ENCODE data around the gene CEP170. TPM values are rescaled to one million over a fixed set of nuclear protein-coding genes. Genes with fewer than 3 reads are reported as not detected.
"Not testable (repeated sequence)": the region's sequence is repeated elsewhere in the genome, so short reads cannot be mapped to it uniquely, and the experiment has no call there.

Gene CEP170
- total RNA-seq, 1 experiment from 2014 or later: 97.7 TPM

GRCh38 chr1:243121939-243122338 is 133.1 kb downstream of the CEP170 start:
- H3K23ac ChIP-seq (ENCODE audit: insufficient read length, low read depth, low read length); DNase-seq; H4K5ac ChIP-seq (ENCODE audit: insufficient read length, low read depth, low read length); H2BK12ac ChIP-seq (ENCODE audit: insufficient read length, low read depth, low read length); H3K18ac ChIP-seq (ENCODE audit: insufficient read length, low read depth, low read length); H2AK5ac ChIP-seq (ENCODE audit: insufficient read length, low read length); H3K23me2 ChIP-seq (ENCODE audit: insufficient read length, low read depth, low read length, poor library complexity, severe bottlenecking); H3K27ac ChIP-seq (ENCODE audit: insufficient read length, low read depth, low read length); H3K79me1 ChIP-seq (ENCODE audit: insufficient read depth, low read depth, low read length, poor library complexity, severe bottlenecking); H3K79me2 ChIP-seq (ENCODE audit: insufficient read depth, low read length); H3K56ac ChIP-seq (ENCODE audit: insufficient read length, low read depth, low read length); H2BK20ac ChIP-seq (ENCODE audit: low read depth, low read length, poor library complexity, severe bottlenecking); H2BK120ac ChIP-seq (ENCODE audit: low read depth, low read length, poor library complexity, severe bottlenecking); H2BK5ac ChIP-seq (ENCODE audit: insufficient read length, low read length); H3K4me2 ChIP-seq (ENCODE audit: insufficient read depth, insufficient read length, low read length); H3K27ac Mint-ChIP-seq; H3K27me3 ChIP-seq (ENCODE audit: insufficient read depth, low read length); H4K91ac ChIP-seq (ENCODE audit: insufficient read length, low read depth, low read length); H3K14ac ChIP-seq (ENCODE audit: insufficient read depth, low read length); H3K27me3 Mint-ChIP-seq (ENCODE audit: low read depth); H4K8ac ChIP-seq (replicated peaks; ENCODE audit: insufficient read length, low read depth, low read length); H2BK15ac ChIP-seq (ENCODE audit: low read depth, low read length); H4K20me1 ChIP-seq (ENCODE audit: control insufficient read depth, insufficient read depth, insufficient read length); H3K9me3 ChIP-seq (ENCODE audit: control insufficient read depth, low read depth, low read length); H3K9me3 Mint-ChIP-seq; H3K4me1 ChIP-seq (ENCODE audit: insufficient read depth, low read length); H3K4ac ChIP-seq (ENCODE audit: low read depth, low read length); H2AFZ ChIP-seq (ENCODE audit: low read length); H3K9ac ChIP-seq (ENCODE audit: extremely low read depth, insufficient read length, low read length); H3T11ph ChIP-seq (ENCODE audit: low read length); H3K4me3 Mint-ChIP-seq: not testable (repeated sequence)
- Mint-ChIP-seq H3K4me1 (peaks cover 13 to 16% of the 10 kb centered on the region in 2 experiments), H3K36me3 (ENCODE audit: insufficient read depth in 1 of 3, low read depth in 3 of 3) (peaks cover 8 to 11% (median 10%) of the 10 kb centered on the region in 3 experiments; a peak in 6 of 7 replicates)
- no CpG with 5 or more reads among the region's 5 CpGs for WGBS (ENCODE audit: extremely low coverage, insufficient read length, low lambda C conversion rate)

- not testable (repeated sequence) for H3K27me3 Mint-ChIP-seq (ENCODE audit: low read depth); H3K4me1 ChIP-seq (ENCODE audit: insufficient read depth, low read length); H3K36me3 Mint-ChIP-seq (ENCODE audit: insufficient read depth in 1 of 3, low read depth in 3 of 3); H3K9me3 ChIP-seq (ENCODE audit: control insufficient read depth, low read depth, low read length); H2AFZ ChIP-seq (ENCODE audit: low read length); H3K4me2 ChIP-seq (ENCODE audit: insufficient read depth, insufficient read length, low read length); H2BK20ac ChIP-seq (ENCODE audit: low read depth, low read length, poor library complexity, severe bottlenecking); H3K9ac ChIP-seq (ENCODE audit: extremely low read depth, insufficient read length, low read length); H3K9me3 Mint-ChIP-seq; H4K5ac ChIP-seq (ENCODE audit: insufficient read length, low read depth, low read length); H4K8ac ChIP-seq (replicated peaks; ENCODE audit: insufficient read length, low read depth, low read length); H2BK5ac ChIP-seq (ENCODE audit: insufficient read length, low read length); H3K27me3 ChIP-seq (ENCODE audit: insufficient read depth, low read length); H3K56ac ChIP-seq (ENCODE audit: insufficient read length, low read depth, low read length); H3K14ac ChIP-seq (ENCODE audit: insufficient read depth, low read length); H3K4me3 Mint-ChIP-seq; H2BK120ac ChIP-seq (ENCODE audit: low read depth, low read length, poor library complexity, severe bottlenecking); H3K18ac ChIP-seq (ENCODE audit: insufficient read length, low read depth, low read length); H3K27ac Mint-ChIP-seq; H3K79me1 ChIP-seq (ENCODE audit: insufficient read depth, low read depth, low read length, poor library complexity, severe bottlenecking); H2BK15ac ChIP-seq (ENCODE audit: low read depth, low read length); H3T11ph ChIP-seq (ENCODE audit: low read length); DNase-seq; H4K20me1 ChIP-seq (ENCODE audit: control insufficient read depth, insufficient read depth, insufficient read length); H2BK12ac ChIP-seq (ENCODE audit: insufficient read length, low read depth, low read length); H3K27ac ChIP-seq (ENCODE audit: insufficient read length, low read depth, low read length); H4K91ac ChIP-seq (ENCODE audit: insufficient read length, low read depth, low read length); H3K4ac ChIP-seq (ENCODE audit: low read depth, low read length); H2AK5ac ChIP-seq (ENCODE audit: insufficient read length, low read length); H3K23ac ChIP-seq (ENCODE audit: insufficient read length, low read depth, low read length); H3K79me2 ChIP-seq (ENCODE audit: insufficient read depth, low read length); H3K23me2 ChIP-seq (ENCODE audit: insufficient read length, low read depth, low read length, poor library complexity, severe bottlenecking)
- peaks cover 21 to 25% of the 10 kb centered on the region in 2 experiments for H3K4me1 Mint-ChIP-seq
- WGBS (ENCODE audit: extremely low coverage, insufficient read length, low lambda C conversion rate): no CpG with 5 or more reads among the region's 5 CpGs
Measured at GRCh38 chr1:243118601-243119322, 136.3 kb downstream of the CEP170 start.
